ENCODE results near the gene TMEM115. TPM values are rescaled to one million over a fixed set of nuclear protein-coding genes. Genes with fewer than 3 reads are reported as not detected.

Gene TMEM115
- total RNA-seq, 5 donors from 2014 or later (not counting 1 experiment from before 2014, with no cell fraction given), result 13.9 to 35.2 (median 33.1) TPM

DNA sequence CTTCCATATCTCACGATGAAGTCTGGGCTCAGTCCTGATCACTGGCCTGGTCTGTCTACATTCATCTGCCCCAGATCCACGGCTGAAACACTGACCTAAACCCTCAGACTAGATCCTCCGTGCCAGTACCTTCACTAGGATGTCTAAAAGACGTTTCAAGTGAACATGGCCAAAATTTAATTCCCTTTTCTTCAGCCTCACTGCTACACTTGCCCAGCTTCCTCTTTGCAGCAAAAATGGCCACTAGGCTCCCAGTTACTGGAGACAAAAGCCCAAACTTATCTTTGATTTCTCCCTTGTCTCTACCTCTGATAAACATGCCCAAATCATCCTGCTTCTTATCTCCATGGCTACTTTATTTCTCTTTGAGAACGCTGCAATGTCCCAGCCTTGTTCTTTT lies 20.4 kb downstream of the TMEM115 start:
- Mint-ChIP-seq H3K4me3 (peak overlapping the region; percentile 86 to 90 (median 88)), H3K9me3 (no peaks in the 10 kb centered on the region), H3K27ac (peak overlapping the region; percentile 93 to 95), H3K36me3 (no peaks in the 10 kb centered on the region), H3K27me3 (no peaks in the 10 kb centered on the region), H3K4me1 (peaks cover 57 to 66% (median 60%) of the 10 kb centered on the region in 3 donors)
- peak overlapping the region; percentile 97 for H3K27ac ChIP-seq (ENCODE audit: low read length)
- ChIA-PET CTCF (interaction anchor here in 1 of 2 donors (0.7 to 1.4 kb wide), 2 partner anchors 40 to 173 kb away, joined by 4 to 7 read pairs; partner anchors contain the start of genes HYAL3 and NAA80), POLR2A (no interaction called here)
- H3K27me3 ChIP-seq (replicated peaks in 1 of 2; ENCODE audit: control insufficient read depth in 2 of 2, extremely low read depth in 1 of 2, insufficient read depth in 2 of 2, low read length in 1 of 2), result no peaks in the 10 kb centered on the region
- no peak for ATAC-seq (replicated peaks in 1 of 4)
- H3K4me1 ChIP-seq (ENCODE audit: control insufficient read depth in 1 of 2, extremely low read depth in 1 of 2, insufficient read depth in 2 of 2, low read length in 2 of 2), result peaks cover 29 to 85% of the 10 kb centered on the region in 2 experiments
- H3K36me3 ChIP-seq (ENCODE audit: control insufficient read depth in 2 of 2, extremely low read depth in 1 of 2, insufficient read depth in 1 of 2, low read length in 1 of 2), result peaks cover 0 to 10% of the 10 kb centered on the region in 2 donors
- peak overlapping the region; percentile 35 to 84 for H3K4me3 ChIP-seq (ENCODE audit: control insufficient read depth in 1 of 2, extremely low read depth in 1 of 2, low read length in 1 of 2)
- WGBS (ENCODE audit: insufficient coverage), result 31% methylated on average over 4 of the region's 5 CpGs
- no peaks in the 10 kb centered on the region for H3K9me3 ChIP-seq
- no peak for DNase-seq

DNA sequence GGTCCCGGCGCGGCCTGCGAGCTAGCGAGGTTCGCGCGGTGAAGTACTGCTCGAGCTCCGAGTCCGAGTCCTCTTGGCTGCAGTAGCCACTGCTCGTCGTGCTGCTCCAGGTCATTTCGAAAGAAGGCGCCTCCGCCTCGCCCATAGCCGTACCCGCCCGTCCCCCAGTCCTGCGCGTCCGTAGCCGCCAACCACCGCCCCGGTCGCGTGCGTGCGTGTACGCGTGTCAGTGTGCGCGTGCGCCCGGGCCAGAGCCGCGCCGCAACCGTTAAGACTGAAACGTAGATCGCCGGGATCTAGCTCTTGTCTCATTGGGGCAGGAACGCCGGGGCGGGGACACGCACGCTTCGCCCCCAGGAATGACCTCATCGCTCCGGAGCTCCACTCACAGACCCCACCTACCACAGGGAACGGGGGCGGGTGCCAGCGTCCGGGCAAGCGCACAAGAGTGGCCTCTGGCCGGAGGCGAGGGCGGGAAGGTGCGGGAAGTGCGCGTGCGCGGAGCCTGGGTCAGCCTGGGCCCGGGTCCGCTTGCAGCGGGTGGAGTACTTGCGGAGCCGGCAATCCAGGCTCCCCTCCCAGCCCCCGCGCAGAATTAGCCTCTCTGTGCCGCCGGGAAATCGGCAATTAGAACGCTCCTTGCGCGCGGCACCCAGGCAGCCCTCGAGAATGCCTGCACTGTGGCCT lies 22.0 kb downstream of the TMEM115 start:
- ChIA-PET POLR2A (interaction anchor here (0.6 to 2.9 kb wide), 7 partner anchors 10 to 1421 kb away, joined by 3 to 11 read pairs (median 4); partner anchors contain the start of genes GNAI2 (in 1 of the 2), HYAL3 (in 1 of the 2), MANF (in 1 of the 2) and NAA80 (in 1 of the 2)), CTCF (interaction anchor here (0.5 to 2.1 kb wide), 17 partner anchors 9 to 397 kb away, joined by 3 to 16 read pairs (median 4); partner anchors contain the start of genes CISH (in 1 of the 2), CYB561D2 (in 1 of the 2), GNAI2 (in 1 of the 2) and HYAL3 (in 1 of the 2))
- ATAC-seq (replicated peaks in 1 of 4) (peak; percentile 77 to 84 (median 80)), DNase-seq (peak; percentile 80 to 97 (median 90))
- Histone ChIP-seq H3K4me1 (ENCODE audit: control insufficient read depth in 1 of 2, extremely low read depth in 1 of 2, insufficient read depth in 2 of 2, low read length in 2 of 2) (peaks cover 32 to 95% of the 10 kb centered on the region in 2 experiments), H3K9me3 (no peaks in the 10 kb centered on the region), H3K27me3 (replicated peaks in 1 of 2; ENCODE audit: control insufficient read depth in 2 of 2, extremely low read depth in 1 of 2, insufficient read depth in 2 of 2, low read length in 1 of 2) (no peaks in the 10 kb centered on the region), H3K4me3 (ENCODE audit: control insufficient read depth in 1 of 2, extremely low read depth in 1 of 2, low read length in 1 of 2) (peak overlapping the region; percentile 68 to 84), H3K27ac (ENCODE audit: low read length) (peak overlapping the region; percentile 97), H3K36me3 (ENCODE audit: control insufficient read depth in 2 of 2, extremely low read depth in 1 of 2, insufficient read depth in 1 of 2, low read length in 1 of 2) (peaks cover 0 to 16% of the 10 kb centered on the region in 2 donors)
- peaks cover 63 to 71% (median 71%) of the 10 kb centered on the region in 3 donors for H3K4me1 Mint-ChIP-seq
- peak overlapping the region; percentile 86 to 90 (median 88) for H3K4me3 Mint-ChIP-seq
- no peaks in the 10 kb centered on the region for H3K9me3 Mint-ChIP-seq
- under 1% methylated on average over 77 of the region's 79 CpGs for WGBS (ENCODE audit: insufficient coverage)
- peak overlapping the region; percentile 93 to 95 for H3K27ac Mint-ChIP-seq
- no peaks in the 10 kb centered on the region for H3K27me3 Mint-ChIP-seq
- H3K36me3 Mint-ChIP-seq, result peaks cover under 1% of the 10 kb centered on the region

DNA sequence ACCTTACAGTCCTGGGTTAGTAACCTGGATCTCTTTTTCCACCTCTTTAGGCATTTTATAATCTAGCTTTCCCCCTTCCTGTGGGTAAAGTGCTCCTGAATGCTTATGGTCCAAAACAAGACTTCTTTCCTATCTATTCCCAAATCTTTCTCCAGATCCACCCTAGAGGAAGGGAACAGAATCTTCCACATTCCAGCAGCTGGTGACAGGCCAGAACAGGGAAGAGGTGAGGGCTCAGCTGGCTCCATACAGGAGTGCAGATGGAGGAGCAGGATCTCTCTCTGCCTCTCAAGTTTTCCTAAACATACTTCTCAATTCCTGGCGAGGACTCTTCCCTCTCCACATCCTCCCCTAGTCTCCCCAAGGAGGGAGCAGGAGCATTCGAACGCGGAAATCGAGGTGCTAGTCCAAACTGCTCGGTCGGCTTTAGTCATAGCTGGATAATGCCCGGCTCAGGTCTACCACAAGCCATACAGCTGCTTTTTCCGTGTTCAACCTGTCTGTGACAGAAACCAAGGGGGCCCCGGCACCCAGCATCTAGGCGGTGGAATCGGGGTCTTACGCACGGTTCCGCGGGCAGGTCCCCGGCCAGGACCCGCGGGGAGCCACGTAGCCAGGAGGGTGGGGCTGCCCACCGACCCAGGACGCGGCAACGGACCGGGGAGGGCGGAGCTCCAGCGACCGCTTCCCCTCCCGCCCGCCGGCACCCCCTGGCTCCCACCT lies 22.7 kb downstream of the TMEM115 start:
- H3K36me3 Mint-ChIP-seq, result peaks cover 5% of the 10 kb centered on the region
- Histone ChIP-seq H3K27ac (ENCODE audit: low read length) (peak overlapping the region; percentile 97), H3K4me1 (ENCODE audit: control insufficient read depth in 1 of 2, extremely low read depth in 1 of 2, insufficient read depth in 2 of 2, low read length in 2 of 2) (peaks cover 32 to 95% of the 10 kb centered on the region in 2 experiments), H3K9me3 (no peaks in the 10 kb centered on the region), H3K36me3 (ENCODE audit: control insufficient read depth in 2 of 2, extremely low read depth in 1 of 2, insufficient read depth in 1 of 2, low read length in 1 of 2) (peaks cover 4 to 23% of the 10 kb centered on the region in 2 donors), H3K27me3 (replicated peaks in 1 of 2; ENCODE audit: control insufficient read depth in 2 of 2, extremely low read depth in 1 of 2, insufficient read depth in 2 of 2, low read length in 1 of 2) (no peaks in the 10 kb centered on the region), H3K4me3 (ENCODE audit: control insufficient read depth in 1 of 2, extremely low read depth in 1 of 2, low read length in 1 of 2) (peak overlapping the region; percentile 68 to 84)
- ATAC-seq (replicated peaks in 1 of 4) (peak; percentile 41 to 44 (median 44)), DNase-seq (peak in 1 of 35 experiments; percentile 11)
- POLR2A ChIA-PET, result interaction anchor here (0.6 to 2.9 kb wide), 8 partner anchors 9 to 1420 kb away, joined by 3 to 11 read pairs (median 4); partner anchors contain the start of genes GNAI2 (in 1 of the 2), HYAL3 (in 1 of the 2), MANF (in 1 of the 2) and NAA80 (in 1 of the 2)
- H3K9me3 Mint-ChIP-seq, result no peaks in the 10 kb centered on the region
- CTCF ChIA-PET, result interaction anchor here in 1 of 2 donors (0.6 to 2.1 kb wide), 14 partner anchors 8 to 278 kb away, joined by 3 to 16 read pairs (median 4); partner anchors contain the start of genes CYB561D2, GNAI2, HYAL3 and NAA80
- H3K27ac Mint-ChIP-seq, result peak overlapping the region; percentile 93 to 96
- peaks cover 63 to 72% (median 69%) of the 10 kb centered on the region in 3 donors for H3K4me1 Mint-ChIP-seq
- H3K27me3 Mint-ChIP-seq, result no peaks in the 10 kb centered on the region
- 1% methylated on average over 31 of the region's 31 CpGs for WGBS (ENCODE audit: insufficient coverage)
- H3K4me3 Mint-ChIP-seq, result peak overlapping the region; percentile 86 to 90 (median 88)

DNA sequence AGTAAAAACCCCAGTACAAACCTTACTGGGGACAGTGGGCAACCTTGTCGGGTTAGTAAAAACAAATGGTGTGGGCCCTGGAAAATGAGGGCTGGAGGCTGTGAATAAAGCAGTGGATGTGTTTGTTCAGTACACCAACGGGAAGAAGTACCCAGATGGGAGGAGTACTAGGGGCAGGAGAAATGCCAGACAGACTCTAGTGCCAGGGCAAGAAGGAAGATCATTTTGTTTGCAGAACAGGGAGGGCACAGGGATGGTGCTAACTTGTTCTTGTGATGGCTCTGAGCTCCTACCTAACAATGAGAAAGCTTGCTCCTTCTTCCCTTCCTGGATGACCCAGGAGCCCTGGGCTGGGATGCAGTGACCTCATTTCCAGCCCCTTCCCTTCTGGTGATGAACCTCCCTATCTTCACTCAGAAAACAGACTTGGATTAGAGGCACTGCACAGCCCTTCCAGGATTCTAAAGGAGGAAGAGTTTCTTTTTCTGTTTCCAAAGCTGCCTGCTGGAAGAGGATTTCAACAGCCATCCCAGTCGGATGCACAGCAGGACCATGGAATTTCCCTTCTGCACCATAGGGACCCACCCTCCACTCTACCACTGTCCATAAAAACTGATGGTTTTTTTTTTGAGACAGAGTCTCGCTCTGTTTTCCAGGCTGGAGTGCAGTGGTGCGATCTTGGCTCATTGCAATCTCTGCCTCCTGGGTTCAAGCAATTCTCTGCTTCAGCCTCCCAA lies 24.8 kb downstream of the TMEM115 start:
- Mint-ChIP-seq H3K4me1 (peaks cover 52 to 58% (median 56%) of the 10 kb centered on the region in 3 donors), H3K9me3 (no peaks in the 10 kb centered on the region)
- no peak for ATAC-seq (replicated peaks in 1 of 4)

DNA sequence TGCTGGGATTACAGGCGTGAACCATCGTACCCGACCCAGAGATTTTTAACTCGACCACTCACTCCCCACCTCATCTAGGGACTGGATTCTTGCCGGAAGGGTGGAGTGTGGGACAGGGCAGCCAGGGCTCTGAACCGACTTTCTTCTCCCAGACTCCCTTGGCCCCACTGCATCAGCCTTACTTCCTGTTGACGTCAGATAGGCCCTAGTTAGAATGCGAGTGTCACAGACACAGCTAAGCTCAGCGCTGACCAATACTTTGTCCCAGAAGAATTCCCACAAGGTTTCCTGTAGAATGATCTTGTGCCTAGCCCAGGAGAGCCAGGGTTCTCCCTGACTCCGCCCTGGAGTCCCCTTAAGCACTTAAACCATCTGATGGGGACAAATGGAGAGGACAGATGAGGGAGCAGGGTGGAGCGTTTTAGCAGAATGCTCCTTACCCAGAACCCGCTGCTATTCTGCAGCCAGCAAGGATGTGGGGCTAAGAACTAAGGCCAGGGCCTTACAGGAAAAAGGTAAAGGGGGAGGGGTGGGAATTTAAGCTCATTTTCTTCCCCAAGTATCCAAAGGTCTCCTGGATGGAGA lies 25.5 kb downstream of the TMEM115 start:
- no peaks in the 10 kb centered on the region for H3K27me3 Mint-ChIP-seq
- peaks cover 19% of the 10 kb centered on the region for H3K36me3 Mint-ChIP-seq
- H3K36me3 ChIP-seq (ENCODE audit: control insufficient read depth in 2 of 2, extremely low read depth in 1 of 2, insufficient read depth in 1 of 2, low read length in 1 of 2), result peaks cover 14 to 47% of the 10 kb centered on the region in 2 donors

More for the DNA sequence above, 24.8 kb downstream of the TMEM115 start:
- no peaks in the 10 kb centered on the region for H3K27me3 Mint-ChIP-seq
- Histone ChIP-seq H3K27ac (ENCODE audit: low read length) (peak overlapping the region; percentile 54), H3K9me3 (no peaks in the 10 kb centered on the region), H3K27me3 (replicated peaks in 1 of 2; ENCODE audit: control insufficient read depth in 2 of 2, extremely low read depth in 1 of 2, insufficient read depth in 2 of 2, low read length in 1 of 2) (no peaks in the 10 kb centered on the region), H3K4me1 (ENCODE audit: control insufficient read depth in 1 of 2, extremely low read depth in 1 of 2, insufficient read depth in 2 of 2, low read length in 2 of 2) (peaks cover 20 to 75% of the 10 kb centered on the region in 2 experiments), H3K36me3 (ENCODE audit: control insufficient read depth in 2 of 2, extremely low read depth in 1 of 2, insufficient read depth in 1 of 2, low read length in 1 of 2) (peaks cover 12 to 44% of the 10 kb centered on the region in 2 donors), H3K4me3 (ENCODE audit: control insufficient read depth in 1 of 2, extremely low read depth in 1 of 2, low read length in 1 of 2) (no peak overlapping the region)
- WGBS (ENCODE audit: insufficient coverage), result 80% methylated on average over 3 of the region's 5 CpGs
- H3K27ac Mint-ChIP-seq, result peak overlapping the region; percentile 83 to 91
- POLR2A ChIA-PET, result interaction anchor here in 1 of 2 donors (0.7 kb wide), 1 partner anchor 19 kb away, joined by 3 read pairs; no protein-coding TSS in a partner anchor
- peaks cover 19% of the 10 kb centered on the region for H3K36me3 Mint-ChIP-seq
- CTCF ChIA-PET, result interaction anchor here in 1 of 2 donors (0.6 kb wide), 1 partner anchor 10 kb away, joined by 3 read pairs; no protein-coding TSS in a partner anchor
- H3K4me3 Mint-ChIP-seq, result peak overlapping the region in 2 of 3 donors; percentile 21 to 86
- no peak for DNase-seq

More for the DNA sequence above, 25.5 kb downstream of the TMEM115 start:
- H3K9me3 ChIP-seq, result no peaks in the 10 kb centered on the region
- DNase-seq (peak in 1 of 35 experiments; percentile 70), ATAC-seq (replicated peaks in 1 of 4) (no peak)
- peak overlapping the region; percentile 54 for H3K27ac ChIP-seq (ENCODE audit: low read length)
- H3K9me3 Mint-ChIP-seq, result no peaks in the 10 kb centered on the region
- ChIA-PET CTCF (interaction anchor here in 1 of 2 donors (0.6 kb wide), 1 partner anchor 11 kb away, joined by 3 read pairs; no protein-coding TSS in a partner anchor), POLR2A (no interaction called here)
- 52% methylated on average over 7 of the region's 12 CpGs for WGBS (ENCODE audit: insufficient coverage)
- peaks cover 17 to 68% of the 10 kb centered on the region in 2 experiments for H3K4me1 ChIP-seq (ENCODE audit: control insufficient read depth in 1 of 2, extremely low read depth in 1 of 2, insufficient read depth in 2 of 2, low read length in 2 of 2)
- no peak overlapping the region for H3K4me3 ChIP-seq (ENCODE audit: control insufficient read depth in 1 of 2, extremely low read depth in 1 of 2, low read length in 1 of 2)
- H3K4me1 Mint-ChIP-seq, result peaks cover 45 to 51% (median 49%) of the 10 kb centered on the region in 3 donors
- peak overlapping the region; percentile 83 to 91 for H3K27ac Mint-ChIP-seq
- peak overlapping the region; percentile 25 to 86 (median 37) for H3K4me3 Mint-ChIP-seq
- H3K27me3 ChIP-seq (replicated peaks in 1 of 2; ENCODE audit: control insufficient read depth in 2 of 2, extremely low read depth in 1 of 2, insufficient read depth in 2 of 2, low read length in 1 of 2), result no peaks in the 10 kb centered on the region
